Naive thymus-derived CD4-positive, alpha-beta T cell (primary cell): Measurements from ENCODE around the gene PPARG. TPM values are rescaled to one million over a fixed set of nuclear protein-coding genes. Genes with fewer than 3 reads are reported as not detected.
"Not testable (repeated sequence)": the region's sequence is repeated elsewhere in the genome, so short reads cannot be mapped to it uniquely, and the experiment has no call there.

Experiments
- ATAC-seq: fragments of 150-1000 bp; cut with Tn5 transposase; 2 replicates; pipeline ENCODE4 v1.10.0; 2021; ENCODE audit warnings: mild to moderate bottlenecking, moderate library complexity
- CTCF ChIA-PET: fragments of 350-600 bp; sonication (Branson Sonifier 250); formaldehyde crosslinking; loops from one replicate; lab custom pipeline; 2021; ENCODE audit warnings: antibody characterized with exemption; lab: Charles Lee
- POLR2A ChIA-PET: fragments of 350-600 bp; sonication (Branson Sonifier 250); formaldehyde crosslinking; loops from one replicate; lab custom pipeline; 2021; ENCODE audit warnings: antibody characterized with exemption, inconsistent platforms; lab: Charles Lee
- DNase-seq, 9 donors: peaks; one replicate each; pipeline versions ENCODE4 v3.0.0 to v3.0.0-alpha.2; 2020 to 2022; ENCODE audit warnings: mixed read lengths in 1 of 9
- H3K27ac ChIP-seq: one replicate; pipeline ENCODE4 v1.7.0; 2013; ENCODE audit warnings: mild to moderate bottlenecking, low read depth, low read length, moderate library complexity
- H3K27me3 ChIP-seq, 2 donors: one replicate each; pipeline ENCODE4 v1.7.0; 2013; ENCODE audit warnings: low read length in 2 of 2, mild to moderate bottlenecking in 2 of 2, moderate library complexity in 2 of 2; ENCODE audit not compliant: control insufficient read depth in 2 of 2, insufficient read depth in 2 of 2
- H3K36me3 ChIP-seq, 3 experiments: 1 replicate in 2 of 3; 2 replicates in 1 of 3; pipeline ENCODE4 v1.7.0; 2013; ENCODE audit warnings: low read length in 3 of 3, mild to moderate bottlenecking in 3 of 3, moderate library complexity in 1 of 3; ENCODE audit not compliant: insufficient read depth in 3 of 3, control insufficient read depth in 2 of 3
- H3K4me1 ChIP-seq, 2 donors: one replicate each; pipeline ENCODE4 v1.7.0; 2013; ENCODE audit warnings: low read length in 2 of 2, mild to moderate bottlenecking in 2 of 2, moderate library complexity in 1 of 2; ENCODE audit not compliant: control insufficient read depth in 2 of 2, insufficient read depth in 2 of 2
- H3K4me3 ChIP-seq: 2 replicates; pipeline ENCODE4 v1.7.0; 2013; ENCODE audit warnings: mild to moderate bottlenecking, low read length
- H3K9me3 ChIP-seq, 3 experiments: 1 replicate in 2 of 3; 2 replicates in 1 of 3; pipeline ENCODE4 v1.7.0; 2013; ENCODE audit warnings: low read length in 3 of 3; ENCODE audit not compliant: control insufficient read depth in 2 of 3
- H3K27ac Mint-ChIP-seq, 9 donors: one replicate each; pipeline ENCODE4 v1.8.0; 2020 to 2022; ENCODE audit warnings: mixed read lengths in 9 of 9, mild to moderate bottlenecking in 8 of 9, moderate library complexity in 5 of 9, inconsistent platforms in 2 of 9
- H3K27me3 Mint-ChIP-seq, 5 donors: one replicate each; pipeline ENCODE4 v1.8.0; 2021 to 2022; ENCODE audit warnings: mixed read lengths in 5 of 5, mild to moderate bottlenecking in 1 of 5
- H3K36me3 Mint-ChIP-seq, 5 donors: one replicate each; pipeline ENCODE4 v1.8.0; 2020 to 2022; ENCODE audit warnings: mixed read lengths in 5 of 5, mild to moderate bottlenecking in 3 of 5, inconsistent platforms in 1 of 5
- H3K4me1 Mint-ChIP-seq, 7 donors: one replicate each; pipeline ENCODE4 v1.8.0; 2020 to 2022; ENCODE audit warnings: mixed read lengths in 7 of 7, mild to moderate bottlenecking in 3 of 7, inconsistent platforms in 1 of 7
- H3K4me3 Mint-ChIP-seq, 10 donors: one replicate each; pipeline ENCODE4 v1.8.0; 2020 to 2022; ENCODE audit warnings: mild to moderate bottlenecking in 10 of 10, mixed read lengths in 10 of 10, moderate library complexity in 6 of 10, inconsistent platforms in 2 of 10
- H3K9me3 Mint-ChIP-seq, 11 donors: one replicate each; pipeline ENCODE4 v1.8.0; 2020 to 2022; ENCODE audit warnings: mixed read lengths in 11 of 11, mild to moderate bottlenecking in 4 of 11, inconsistent platforms in 1 of 11, moderate library complexity in 1 of 11
- intact Hi-C, 2 donors: fragments of 100-400 bp; cut with micrococcal nuclease; formaldehyde crosslinking; loops; one replicate each; pipeline ENCODE4 v1.15.1; 2023
- polyA plus RNA-seq, 2 donors: library from polyadenylated mRNA; unstranded; fragments of 300-500 nt; fragmentation: Illumina TruSeq; gene quantifications; one replicate each; pipeline ENCODE4 v1.2.3, GENCODE V29; 2021
- total RNA-seq, 6 experiments: library from RNA in 5 of 6; stranded (reverse) in 5 of 6; gene quantifications; 1 replicate in 5 of 6; 2 replicates in 1 of 6; pipeline ENCODE4 v1.2.3 and lab custom pipeline; 2021 to 2026

PPARG gene
- total and polyA plus RNA-seq, 7 experiments from 2014 or later: 0.37 to 2.1 (median 0.51) TPM; not detected in 3

GRCh38 chr3:12446298-12446697, 157.4 kb downstream of the PPARG start:
- H3K27ac Mint-ChIP-seq: no peak overlapping the region
- intact Hi-C loops: no loop called here
- no peak for ATAC-seq

GRCh38 chr3:12447075-12447474, 158.2 kb downstream of the PPARG start:
- Histone ChIP-seq H3K9me3 (no peaks in the 10 kb centered on the region), H3K4me1 (no peaks in the 10 kb centered on the region), H3K27me3 (no peaks in the 10 kb centered on the region), H3K36me3 (no peaks in the 10 kb centered on the region), H3K4me3 (no peak overlapping the region), H3K27ac (no peak overlapping the region)
- Mint-ChIP-seq H3K27me3 (peaks cover 0 to 13% (median 4%) of the 10 kb centered on the region in 5 donors), H3K9me3 (peaks cover 0 to 3% (median 0%) of the 10 kb centered on the region in 11 donors), H3K36me3 (no peaks in the 10 kb centered on the region), H3K4me1 (no peaks in the 10 kb centered on the region), H3K27ac (no peak overlapping the region), H3K4me3 (no peak overlapping the region)
- DNase-seq: no peak
- POLR2A ChIA-PET: interaction anchor here (0.6 kb wide), 1 partner anchor 32 kb away, joined by 3 read pairs; no protein-coding TSS in a partner anchor
- intact Hi-C loops: no loop called here
- ATAC-seq: no peak
- CTCF ChIA-PET: no interaction called here

More at GRCh38 chr3:12446298-12446697, 157.4 kb downstream of the PPARG start:
- POLR2A ChIA-PET: no interaction called here
- H3K4me1 ChIP-seq: no peaks in the 10 kb centered on the region
- Mint-ChIP-seq H3K4me3 (no peak overlapping the region), H3K27me3 (peaks cover 0 to 13% (median 4%) of the 10 kb centered on the region in 5 donors), H3K4me1 (no peaks in the 10 kb centered on the region), H3K9me3 (peaks cover 0 to 3% (median 0%) of the 10 kb centered on the region in 11 donors), H3K36me3 (no peaks in the 10 kb centered on the region)
- no peaks in the 10 kb centered on the region for H3K27me3 ChIP-seq
- no peaks in the 10 kb centered on the region for H3K36me3 ChIP-seq
- no peak overlapping the region for H3K4me3 ChIP-seq
- H3K27ac ChIP-seq: no peak overlapping the region
- no peaks in the 10 kb centered on the region for H3K9me3 ChIP-seq
- no peak for DNase-seq
- CTCF ChIA-PET: no interaction called here

- H3K27ac ChIP-seq, H3K4me1 Mint-ChIP-seq, H3K27ac Mint-ChIP-seq, H3K36me3 Mint-ChIP-seq, H3K9me3 Mint-ChIP-seq, ATAC-seq, CTCF ChIA-PET, intact Hi-C loops, H3K4me3 Mint-ChIP-seq, H3K4me1 ChIP-seq, H3K9me3 ChIP-seq, POLR2A ChIA-PET, H3K36me3 ChIP-seq, DNase-seq, H3K27me3 ChIP-seq, H3K4me3 ChIP-seq, H3K27me3 Mint-ChIP-seq: not testable (repeated sequence)
Measured at GRCh38 chr3:12448404-12449202, 159.7 kb downstream of the PPARG start.

- POLR2A ChIA-PET: no interaction called here
- Mint-ChIP-seq H3K27me3 (peaks cover 0 to 4% (median 0%) of the 10 kb centered on the region in 5 donors), H3K36me3 (no peaks in the 10 kb centered on the region), H3K27ac (no peak overlapping the region), H3K4me3 (no peak overlapping the region), H3K9me3 (peaks cover 0 to 7% (median 0%) of the 10 kb centered on the region in 11 donors), H3K4me1 (no peaks in the 10 kb centered on the region)
- no peak for DNase-seq
- Histone ChIP-seq H3K27ac (no peak overlapping the region), H3K9me3 (no peaks in the 10 kb centered on the region), H3K4me3 (no peak overlapping the region), H3K36me3 (no peaks in the 10 kb centered on the region), H3K4me1 (no peaks in the 10 kb centered on the region), H3K27me3 (no peaks in the 10 kb centered on the region)
- intact Hi-C loops: no loop called here
- CTCF ChIA-PET: no interaction called here
- no peak for ATAC-seq
Measured at GRCh38 chr3:12449889-12450682, 161.2 kb downstream of the PPARG start.

GRCh38 chr3:12451481-12451880, 162.6 kb downstream of the PPARG start:
- Histone ChIP-seq H3K4me3 (no peak overlapping the region), H3K27ac (no peak overlapping the region), H3K36me3 (no peaks in the 10 kb centered on the region), H3K27me3 (no peaks in the 10 kb centered on the region), H3K4me1 (no peaks in the 10 kb centered on the region), H3K9me3 (no peaks in the 10 kb centered on the region)
- ATAC-seq (no peak), DNase-seq (no peak)
- Mint-ChIP-seq H3K27me3 (no peaks in the 10 kb centered on the region), H3K9me3 (peaks cover 0 to 7% (median 0%) of the 10 kb centered on the region in 11 donors), H3K27ac (no peak overlapping the region), H3K36me3 (no peaks in the 10 kb centered on the region), H3K4me1 (no peaks in the 10 kb centered on the region), H3K4me3 (no peak overlapping the region)
- ChIA-PET CTCF (no interaction called here), POLR2A (no interaction called here)
- intact Hi-C loops: no loop called here

GRCh38 chr3:12451960-12452359, 163.1 kb downstream of the PPARG start:
- Histone ChIP-seq H3K4me1 (no peaks in the 10 kb centered on the region), H3K9me3 (no peaks in the 10 kb centered on the region), H3K4me3 (no peak overlapping the region), H3K27ac (no peak overlapping the region), H3K27me3 (no peaks in the 10 kb centered on the region), H3K36me3 (no peaks in the 10 kb centered on the region)
- Mint-ChIP-seq H3K27me3 (no peaks in the 10 kb centered on the region), H3K36me3 (no peaks in the 10 kb centered on the region), H3K4me3 (no peak overlapping the region), H3K9me3 (peaks cover 0 to 7% (median 0%) of the 10 kb centered on the region in 11 donors), H3K4me1 (no peaks in the 10 kb centered on the region), H3K27ac (no peak overlapping the region)
- intact Hi-C loops: no loop called here
- CTCF ChIA-PET: no interaction called here
- DNase-seq (no peak), ATAC-seq (no peak)
- POLR2A ChIA-PET: no interaction called here
